ENCODE results near the gene FZD10. TPM values are rescaled to one million over a fixed set of nuclear protein-coding genes. Genes with fewer than 3 reads are reported as not detected.

The FZD10 gene
- total RNA-seq, 1 donor from 2014 or later = not detected

- Mint-ChIP-seq H3K4me3 (no peak overlapping the region), H3K27ac (no peak overlapping the region)
Measured at GRCh38 chr12:130158754-130159059, 3.6 kb upstream of the FZD10 start.

GRCh38 chr12:130160306-130160705 is 2.0 kb upstream of the FZD10 start:
- intact Hi-C loops (cut with micrococcal nuclease) = no loop called here
- Mint-ChIP-seq H3K36me3 (ENCODE audit: low read depth) (no peaks in the 10 kb centered on the region), H3K9me3 (no peaks in the 10 kb centered on the region), H3K4me1 (peaks cover 2% of the 10 kb centered on the region), H3K4me3 (no peak overlapping the region), H3K27me3 (peaks cover 35% of the 10 kb centered on the region), H3K27ac (no peak overlapping the region)
- ChIA-PET POLR2A (no interaction called here), CTCF (no interaction called here)
- DNase-seq (no peak), ATAC-seq (ENCODE audit: low read depth) (no peak)
- TF ChIP-seq CTCF (IDR thresholded peaks at IDR 0.05) = no peak

More at GRCh38 chr12:130158754-130159059, 3.6 kb upstream of the FZD10 start:
- ATAC-seq (ENCODE audit: low read depth) (no peak), DNase-seq (no peak)
- Mint-ChIP-seq H3K36me3 (ENCODE audit: low read depth) (no peaks in the 10 kb centered on the region), H3K4me1 (peaks cover 2% of the 10 kb centered on the region), H3K9me3 (no peaks in the 10 kb centered on the region), H3K27me3 (peaks cover 27% of the 10 kb centered on the region)
- ChIA-PET CTCF (no interaction called here), POLR2A (no interaction called here)
- TF ChIP-seq CTCF (IDR thresholded peaks at IDR 0.05) = no peak
- intact Hi-C loops (cut with micrococcal nuclease) = no loop called here

- ATAC-seq (ENCODE audit: low read depth) (no peak), DNase-seq (no peak)
- ChIA-PET POLR2A (no interaction called here), CTCF (no interaction called here)
- Mint-ChIP-seq H3K4me1 (peaks cover 2% of the 10 kb centered on the region), H3K27me3 (peaks cover 32% of the 10 kb centered on the region), H3K36me3 (ENCODE audit: low read depth) (no peaks in the 10 kb centered on the region), H3K4me3 (no peak overlapping the region), H3K27ac (no peak overlapping the region), H3K9me3 (no peaks in the 10 kb centered on the region)
- intact Hi-C loops (cut with micrococcal nuclease) = no loop called here
- no peak for TF ChIP-seq CTCF (IDR thresholded peaks at IDR 0.05)
Measured at GRCh38 chr12:130160711-130161231, 1.5 kb upstream of the FZD10 start.

GRCh38 chr12:130161261-130162243 is 712 bp upstream of the FZD10 start:
- H3K27me3 Mint-ChIP-seq = peaks cover 36% of the 10 kb centered on the region
- DNase-seq (no peak), ATAC-seq (ENCODE audit: low read depth) (no peak)
- no peaks in the 10 kb centered on the region for H3K36me3 Mint-ChIP-seq (ENCODE audit: low read depth)
- no peak for TF ChIP-seq CTCF (IDR thresholded peaks at IDR 0.05)
- H3K4me3 Mint-ChIP-seq = no peak overlapping the region
- no peak overlapping the region for H3K27ac Mint-ChIP-seq
- no peaks in the 10 kb centered on the region for H3K9me3 Mint-ChIP-seq
- H3K4me1 Mint-ChIP-seq = peaks cover 2% of the 10 kb centered on the region
- intact Hi-C loops (cut with micrococcal nuclease) = no loop called here
- ChIA-PET CTCF (no interaction called here), POLR2A (no interaction called here)

- CTCF ChIA-PET = no interaction called here
- Mint-ChIP-seq H3K27ac (no peak overlapping the region), H3K9me3 (no peaks in the 10 kb centered on the region), H3K4me1 (peaks cover 2% of the 10 kb centered on the region), H3K27me3 (peaks cover 26% of the 10 kb centered on the region), H3K4me3 (no peak overlapping the region), H3K36me3 (ENCODE audit: low read depth) (no peaks in the 10 kb centered on the region)
- intact Hi-C loops (cut with micrococcal nuclease) = no loop called here
- POLR2A ChIA-PET = no interaction called here
- ATAC-seq (ENCODE audit: low read depth) (no peak), DNase-seq (no peak)
- TF ChIP-seq CTCF (IDR thresholded peaks at IDR 0.05) = no peak
Measured at GRCh38 chr12:130162745-130163460, 639 bp downstream of the FZD10 start.

Measured in activated B cell treated with CpG ODN at 0.5 μM for 24 hours (primary cell).